ENCODE data around the gene NR3C2.

DNA sequence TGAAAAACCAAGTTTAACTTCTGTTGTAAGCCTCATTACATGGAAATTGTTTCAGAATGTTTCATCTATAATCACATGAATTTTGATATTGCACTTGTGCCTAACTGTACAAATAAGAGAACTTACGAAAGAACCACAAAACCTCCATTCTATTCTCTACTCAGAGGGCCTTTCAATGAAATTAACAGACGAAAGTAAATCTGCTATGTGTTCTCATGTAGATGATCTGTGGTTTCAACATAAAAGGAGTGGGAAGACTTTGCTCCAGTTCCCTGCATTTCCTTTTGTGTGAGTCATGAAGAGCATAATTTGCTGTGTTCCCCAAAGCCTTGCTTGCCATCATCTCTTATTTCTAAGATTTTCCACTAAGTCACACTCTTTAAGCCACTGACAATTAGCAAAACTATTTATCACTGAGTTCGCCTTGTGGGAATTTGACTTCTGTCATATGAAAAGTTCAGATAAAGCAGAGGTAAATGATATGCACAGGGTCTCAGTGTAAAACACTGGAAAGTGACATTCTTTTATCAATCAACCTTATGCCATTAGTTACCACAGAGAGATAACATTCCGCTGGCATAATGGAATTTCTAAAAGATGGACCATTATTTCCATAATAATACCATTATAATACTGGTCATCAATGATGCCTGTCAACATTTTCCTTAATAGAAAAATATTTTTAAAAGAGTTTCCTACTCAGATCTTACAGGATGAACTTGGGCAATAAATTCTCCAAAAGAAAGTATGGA, 329.8 kb downstream of the NR3C2 start:
- TF ChIP-seq POLR2AphosphoS5 (IDR thresholded peaks at IDR 0.05) (no peak), POLR2A (IDR thresholded peaks at IDR 0.05) (no peak)
- TF ChIP-seq, protein P1, sequence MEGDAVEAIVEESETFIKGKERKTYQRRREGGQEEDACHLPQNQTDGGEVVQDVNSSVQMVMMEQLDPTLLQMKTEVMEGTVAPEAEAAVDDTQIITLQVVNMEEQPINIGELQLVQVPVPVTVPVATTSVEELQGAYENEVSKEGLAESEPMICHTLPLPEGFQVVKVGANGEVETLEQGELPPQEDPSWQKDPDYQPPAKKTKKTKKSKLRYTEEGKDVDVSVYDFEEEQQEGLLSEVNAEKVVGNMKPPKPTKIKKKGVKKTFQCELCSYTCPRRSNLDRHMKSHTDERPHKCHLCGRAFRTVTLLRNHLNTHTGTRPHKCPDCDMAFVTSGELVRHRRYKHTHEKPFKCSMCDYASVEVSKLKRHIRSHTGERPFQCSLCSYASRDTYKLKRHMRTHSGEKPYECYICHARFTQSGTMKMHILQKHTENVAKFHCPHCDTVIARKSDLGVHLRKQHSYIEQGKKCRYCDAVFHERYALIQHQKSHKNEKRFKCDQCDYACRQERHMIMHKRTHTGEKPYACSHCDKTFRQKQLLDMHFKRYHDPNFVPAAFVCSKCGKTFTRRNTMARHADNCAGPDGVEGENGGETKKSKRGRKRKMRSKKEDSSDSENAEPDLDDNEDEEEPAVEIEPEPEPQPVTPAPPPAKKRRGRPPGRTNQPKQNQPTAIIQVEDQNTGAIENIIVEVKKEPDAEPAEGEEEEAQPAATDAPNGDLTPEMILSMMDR (IDR thresholded peaks at IDR 0.05), result no peak

All from stomach (tissue), 4 donors.